Measurements from ENCODE around the gene DLD.

DLD gene

GRCh38 chr7:107931740-107932515, 40.9 kb downstream of the DLD start (continued):
- TF ChIP-seq CREB5 (CRISPR knock-in tag; IDR thresholded peaks at IDR 0.05; ENCODE audit: low read depth) (no peak), GLIS3 (CRISPR knock-in tag; IDR thresholded peaks at IDR 0.05) (no peak), ZNF70 (CRISPR knock-in tag; IDR thresholded peaks at IDR 0.05) (no peak), CSDC2 (CRISPR knock-in tag; IDR thresholded peaks at IDR 0.05) (no peak), PATZ1 (CRISPR knock-in tag; IDR thresholded peaks at IDR 0.05; ENCODE audit: borderline replicate concordance) (no peak), ARNTL (CRISPR knock-in tag; IDR thresholded peaks at IDR 0.05; ENCODE audit: borderline replicate concordance, low read depth) (no peak)

GRCh38 chr7:107932805-107933204, 41.8 kb downstream of the DLD start:
- ATAC-seq = no peak
- TF ChIP-seq GLIS3 (CRISPR knock-in tag; IDR thresholded peaks at IDR 0.05) (no peak), PATZ1 (CRISPR knock-in tag; IDR thresholded peaks at IDR 0.05; ENCODE audit: borderline replicate concordance) (no peak), PPARA (CRISPR knock-in tag; IDR thresholded peaks at IDR 0.05; ENCODE audit: borderline replicate concordance) (no peak), RARB (CRISPR knock-in tag; IDR thresholded peaks at IDR 0.05) (no peak), ZC3H10 (CRISPR knock-in tag; IDR thresholded peaks at IDR 0.05) (no peak), CSDC2 (CRISPR knock-in tag; IDR thresholded peaks at IDR 0.05) (no peak), ARNTL (CRISPR knock-in tag; IDR thresholded peaks at IDR 0.05; ENCODE audit: borderline replicate concordance, low read depth) (no peak), ZNF70 (CRISPR knock-in tag; IDR thresholded peaks at IDR 0.05) (no peak), ISL1 (CRISPR knock-in tag; IDR thresholded peaks at IDR 0.05) (no peak), ZFP30 (CRISPR knock-in tag; IDR thresholded peaks at IDR 0.05) (no peak), SNAI2 (CRISPR knock-in tag; IDR thresholded peaks at IDR 0.05) (no peak), CREB5 (CRISPR knock-in tag; IDR thresholded peaks at IDR 0.05; ENCODE audit: low read depth) (no peak)

GRCh38 chr7:107933386-107934013, 42.5 kb downstream of the DLD start:
- ATAC-seq = no peak; the same call in 2 of the 3 replicates
- TF ChIP-seq SNAI2 (CRISPR knock-in tag; IDR thresholded peaks at IDR 0.05) (no peak), ISL1 (CRISPR knock-in tag; IDR thresholded peaks at IDR 0.05) (peak; percentile 15; the same call in 1 of the 2 replicates)

- TF ChIP-seq ZC3H10 (CRISPR knock-in tag; IDR thresholded peaks at IDR 0.05) (peak; percentile 53; the same call in 1 of the 2 replicates), TCF4 (CRISPR knock-in tag; IDR thresholded peaks at IDR 0.05; ENCODE audit: borderline replicate concordance) (no peak)
- ATAC-seq = peak; percentile 59
Observed at GRCh38 chr7:107934991-107935770, 44.2 kb downstream of the DLD start.

- TF ChIP-seq POU6F1 (CRISPR knock-in tag; IDR thresholded peaks at IDR 0.05; ENCODE audit: borderline replicate concordance, low read depth) = no peak
- TF ChIP-seq PPARA (CRISPR knock-in tag; IDR thresholded peaks at IDR 0.05; ENCODE audit: borderline replicate concordance) = no peak
- TF ChIP-seq RARB (CRISPR knock-in tag; IDR thresholded peaks at IDR 0.05) = no peak
- ATAC-seq = no peak
Observed at GRCh38 chr7:107936312-107936711, 45.3 kb downstream of the DLD start.
